ENCODE measurements around the gene ARHGAP26. TPM values are rescaled to one million over a fixed set of nuclear protein-coding genes. Genes with fewer than 3 reads are reported as not detected.
A peak's percentile ranks its signal among the peaks of the same experiment; 100 is the strongest.

The ARHGAP26 gene
- total RNA-seq, 3 donors from 2014 or later, result 9.1 to 11.7 (median 9.7) TPM

- Mint-ChIP-seq H3K36me3 (ENCODE audit: insufficient read depth) (peaks cover 22% of the 10 kb centered on the region), H3K27me3 (ENCODE audit: low read depth) (no peaks in the 10 kb centered on the region), H3K9me3 (no peaks in the 10 kb centered on the region), H3K4me1 (ENCODE audit: low read depth) (peaks cover 31% of the 10 kb centered on the region), H3K4me3 (no peak overlapping the region)
- ATAC-seq (no peak), DNase-seq (no peak)
Observed at GRCh38 chr5:142934051-142934762, 164.0 kb downstream of the ARHGAP26 start.

GRCh38 chr5:142935014-142935413 lies 164.8 kb downstream of the ARHGAP26 start:
- peaks cover 24% of the 10 kb centered on the region for H3K4me1 Mint-ChIP-seq (ENCODE audit: low read depth)
- H3K9me3 Mint-ChIP-seq, result no peaks in the 10 kb centered on the region
- ATAC-seq, result no peak
- no peak overlapping the region for H3K4me3 Mint-ChIP-seq
- no peak for DNase-seq
- peaks cover 26% of the 10 kb centered on the region for H3K36me3 Mint-ChIP-seq (ENCODE audit: insufficient read depth)
- no peaks in the 10 kb centered on the region for H3K27me3 Mint-ChIP-seq (ENCODE audit: low read depth)

- no peak for DNase-seq
- no peaks in the 10 kb centered on the region for H3K27me3 Mint-ChIP-seq (ENCODE audit: low read depth)
- H3K4me1 Mint-ChIP-seq (ENCODE audit: low read depth), result peaks cover 24% of the 10 kb centered on the region
- H3K9me3 Mint-ChIP-seq, result no peaks in the 10 kb centered on the region
- ATAC-seq, result no peak
- H3K4me3 Mint-ChIP-seq, result no peak overlapping the region
- peaks cover 23% of the 10 kb centered on the region for H3K36me3 Mint-ChIP-seq (ENCODE audit: insufficient read depth)
Observed at GRCh38 chr5:142937374-142937773, 167.2 kb downstream of the ARHGAP26 start.

GRCh38 chr5:142938266-142938880 lies 168.2 kb downstream of the ARHGAP26 start:
- H3K27me3 Mint-ChIP-seq (ENCODE audit: low read depth), result no peaks in the 10 kb centered on the region
- DNase-seq (no peak), ATAC-seq (no peak)
- H3K4me1 Mint-ChIP-seq (ENCODE audit: low read depth), result peaks cover 24% of the 10 kb centered on the region
- H3K9me3 Mint-ChIP-seq, result no peaks in the 10 kb centered on the region
- H3K36me3 Mint-ChIP-seq (ENCODE audit: insufficient read depth), result peaks cover 15% of the 10 kb centered on the region
- no peak overlapping the region for H3K4me3 Mint-ChIP-seq

GRCh38 chr5:142939006-142939405 lies 168.8 kb downstream of the ARHGAP26 start:
- ATAC-seq (no peak), DNase-seq (no peak)
- Mint-ChIP-seq H3K4me3 (no peak overlapping the region), H3K4me1 (ENCODE audit: low read depth) (peaks cover 23% of the 10 kb centered on the region), H3K9me3 (no peaks in the 10 kb centered on the region), H3K36me3 (ENCODE audit: insufficient read depth) (peaks cover 12% of the 10 kb centered on the region), H3K27me3 (ENCODE audit: low read depth) (no peaks in the 10 kb centered on the region)

- H3K9me3 Mint-ChIP-seq, result no peaks in the 10 kb centered on the region
- H3K27me3 Mint-ChIP-seq (ENCODE audit: low read depth), result no peaks in the 10 kb centered on the region
- no peak overlapping the region for H3K4me3 Mint-ChIP-seq
- no peak for ATAC-seq
- peaks cover 20% of the 10 kb centered on the region for H3K4me1 Mint-ChIP-seq (ENCODE audit: low read depth)
- no peak for DNase-seq
- peaks cover 9% of the 10 kb centered on the region for H3K36me3 Mint-ChIP-seq (ENCODE audit: insufficient read depth)
Observed at GRCh38 chr5:142939884-142940283, 169.7 kb downstream of the ARHGAP26 start.

- Mint-ChIP-seq H3K4me3 (no peak overlapping the region), H3K9me3 (no peaks in the 10 kb centered on the region), H3K36me3 (ENCODE audit: insufficient read depth) (peaks cover 12% of the 10 kb centered on the region), H3K27me3 (ENCODE audit: low read depth) (no peaks in the 10 kb centered on the region), H3K4me1 (ENCODE audit: low read depth) (peaks cover 18% of the 10 kb centered on the region)
- DNase-seq (no peak), ATAC-seq (peak; percentile 21 to 53)
Observed at GRCh38 chr5:142941245-142941644, 171.1 kb downstream of the ARHGAP26 start.

- peaks cover 11% of the 10 kb centered on the region for H3K36me3 Mint-ChIP-seq (ENCODE audit: insufficient read depth)
- no peak for DNase-seq
- peaks cover 16% of the 10 kb centered on the region for H3K4me1 Mint-ChIP-seq (ENCODE audit: low read depth)
- ATAC-seq, result no peak
- H3K9me3 Mint-ChIP-seq, result no peaks in the 10 kb centered on the region
- no peaks in the 10 kb centered on the region for H3K27me3 Mint-ChIP-seq (ENCODE audit: low read depth)
- no peak overlapping the region for H3K4me3 Mint-ChIP-seq
Observed at GRCh38 chr5:142942901-142943300, 172.7 kb downstream of the ARHGAP26 start.

GRCh38 chr5:142944140-142944539 lies 174.0 kb downstream of the ARHGAP26 start:
- Mint-ChIP-seq H3K4me1 (ENCODE audit: low read depth) (peaks cover 15% of the 10 kb centered on the region), H3K9me3 (no peaks in the 10 kb centered on the region), H3K27me3 (ENCODE audit: low read depth) (no peaks in the 10 kb centered on the region), H3K36me3 (ENCODE audit: insufficient read depth) (peaks cover 9% of the 10 kb centered on the region), H3K4me3 (no peak overlapping the region)
- ATAC-seq (no peak), DNase-seq (no peak)

- ATAC-seq (no peak), DNase-seq (no peak)
- Mint-ChIP-seq H3K9me3 (no peaks in the 10 kb centered on the region), H3K4me1 (ENCODE audit: low read depth) (peaks cover 22% of the 10 kb centered on the region), H3K4me3 (no peak overlapping the region), H3K27me3 (ENCODE audit: low read depth) (no peaks in the 10 kb centered on the region), H3K36me3 (ENCODE audit: insufficient read depth) (peaks cover 3% of the 10 kb centered on the region)
Observed at GRCh38 chr5:142945321-142945720, 175.1 kb downstream of the ARHGAP26 start.

GRCh38 chr5:142945845-142946244 lies 175.7 kb downstream of the ARHGAP26 start:
- H3K4me3 Mint-ChIP-seq, result no peak overlapping the region
- ATAC-seq, result no peak
- H3K27me3 Mint-ChIP-seq (ENCODE audit: low read depth), result no peaks in the 10 kb centered on the region
- H3K4me1 Mint-ChIP-seq (ENCODE audit: low read depth), result peaks cover 24% of the 10 kb centered on the region
- DNase-seq, result no peak
- H3K36me3 Mint-ChIP-seq (ENCODE audit: insufficient read depth), result peaks cover 3% of the 10 kb centered on the region
- H3K9me3 Mint-ChIP-seq, result no peaks in the 10 kb centered on the region

GRCh38 chr5:142946547-142947426 lies 176.6 kb downstream of the ARHGAP26 start:
- Mint-ChIP-seq H3K36me3 (ENCODE audit: insufficient read depth) (peaks cover 3% of the 10 kb centered on the region), H3K4me3 (no peak overlapping the region), H3K9me3 (no peaks in the 10 kb centered on the region), H3K4me1 (ENCODE audit: low read depth) (peaks cover 22% of the 10 kb centered on the region), H3K27me3 (ENCODE audit: low read depth) (no peaks in the 10 kb centered on the region)
- no peak for DNase-seq
- ATAC-seq, result no peak

GRCh38 chr5:142947427-142947709 lies 177.2 kb downstream of the ARHGAP26 start:
- Mint-ChIP-seq H3K4me3 (no peak overlapping the region), H3K36me3 (ENCODE audit: insufficient read depth) (peaks cover 3% of the 10 kb centered on the region), H3K27me3 (ENCODE audit: low read depth) (no peaks in the 10 kb centered on the region), H3K4me1 (ENCODE audit: low read depth) (peaks cover 27% of the 10 kb centered on the region), H3K9me3 (no peaks in the 10 kb centered on the region)
- DNase-seq, result no peak
- no peak for ATAC-seq

GRCh38 chr5:142952229-142952628 lies 182.1 kb downstream of the ARHGAP26 start:
- ATAC-seq (no peak), DNase-seq (no peak)
- Mint-ChIP-seq H3K36me3 (ENCODE audit: insufficient read depth) (peaks cover 2% of the 10 kb centered on the region), H3K27me3 (ENCODE audit: low read depth) (no peaks in the 10 kb centered on the region), H3K9me3 (no peaks in the 10 kb centered on the region), H3K4me1 (ENCODE audit: low read depth) (peaks cover 15% of the 10 kb centered on the region), H3K4me3 (no peak overlapping the region)
